Testis (tissue), 3 donors: Measurements from ENCODE around the gene NMT1. TPM values are rescaled to one million over a fixed set of nuclear protein-coding genes. Genes with fewer than 3 reads are reported as not detected.

Experiments used
- DNase-seq: peaks from one replicate; pipeline ENCODE4 v3.0.0-alpha.2; 2019
- H3K27ac ChIP-seq, 2 donors: fragments of 200-600 bp; sonication (generic); one replicate each; pipeline ENCODE4 v1.5.1; 2019
- H3K27me3 ChIP-seq: fragments of 200-600 bp; sonication (generic); one replicate; pipeline ENCODE4 v1.5.1; 2019
- H3K36me3 ChIP-seq: fragments of 200-600 bp; sonication (generic); one replicate; pipeline ENCODE4 v1.5.1; 2017; ENCODE audit warnings: low read depth; ENCODE audit errors: missing control alignments
- H3K4me1 ChIP-seq: fragments of 200-600 bp; sonication (generic); one replicate; pipeline ENCODE4 v1.5.1; 2019
- H3K4me3 ChIP-seq, 2 donors: fragments of 200-600 bp; sonication (generic); one replicate each; pipeline ENCODE4 v1.5.1; 2017 to 2019
- H3K9me3 ChIP-seq: fragments of 200-600 bp; sonication (generic); one replicate; pipeline ENCODE4 v1.5.1; 2017
- CTCF ChIP-seq, 3 experiments: fragments of 450-650 bp in 2 of 3; fragments of 200-600 bp in 1 of 3; sonication (generic) in 1 of 3; IDR thresholded peaks; one replicate each; pipeline ENCODE4 v1.5.1; 2016 to 2019; ENCODE audit warnings: antibody characterized with exemption in 3 of 3, mild to moderate bottlenecking in 2 of 3, moderate library complexity in 1 of 3
- POLR2A ChIP-seq: fragments of 450-650 bp; IDR thresholded peaks from one replicate; pipeline ENCODE4 v1.6.1; 2017; ENCODE audit warnings: antibody characterized with exemption, mild to moderate bottlenecking, moderate library complexity
- WGBS, 2 donors: methylation state at CpG; one replicate each; pipeline ENCODE4 v1.1.5; 2018; 5-methylcytosine and 5-hydroxymethylcytosine counted together
- intact Hi-C: fragments of 100-400 bp; cut with DNase I; formaldehyde crosslinking; loops from one replicate; pipeline ENCODE4 v1.15.1; 2023; ENCODE audit warnings: low total_unique reads
- polyA plus RNA-seq: library from polyadenylated mRNA; stranded (reverse); fragments of 350-450 nt; fragmentation: Illumina TruSeq; extraction: RNeasy Lipid Tissue Mini Kit (QIAGEN cat#74804); gene quantifications from one replicate; pipeline ENCODE4 v1.2.3, GENCODE V29; 2014; ENCODE audit warnings: low read depth, low replicate concordance; ENCODE audit not compliant: insufficient read depth
- total RNA-seq, 2 donors: library from RNA; depleted of rRNA; stranded (reverse); fragments of >200 nt; gene quantifications; one replicate each; pipeline ENCODE4 v1.2.3, GENCODE V29; 2016

NMT1 gene
- total and polyA plus RNA-seq, 3 donors from 2014 or later = 76.1 to 143 (median 79.0) TPM

GRCh38 chr17:45129940-45130680 is 69.0 kb downstream of the NMT1 start:
- no peaks in the 10 kb centered on the region for H3K27me3 ChIP-seq
- peaks cover 48% of the 10 kb centered on the region for H3K4me1 ChIP-seq
- TF ChIP-seq POLR2A (no peak), CTCF (IDR thresholded peaks at IDR 0.05) (no peak)
- peak overlapping the region; percentile 62 to 98 for H3K27ac ChIP-seq
- no peaks in the 10 kb centered on the region for H3K36me3 ChIP-seq
- WGBS, 2 donors = 51 to 71% methylated on average over 9 to 13 of the region's 13 CpGs
- H3K9me3 ChIP-seq = no peaks in the 10 kb centered on the region
- H3K4me3 ChIP-seq = no peak overlapping the region
- intact Hi-C loops = loop anchor here (10.0 kb wide), 1 partner anchor 355 kb away; no protein-coding TSS in a partner anchor
- no peak for DNase-seq

- Histone ChIP-seq H3K4me3 (peak overlapping the region; percentile 82 to 97), H3K9me3 (no peaks in the 10 kb centered on the region), H3K27ac (peak overlapping the region; percentile 71 to 98), H3K27me3 (no peaks in the 10 kb centered on the region), H3K4me1 (peaks cover 48% of the 10 kb centered on the region), H3K36me3 (no peaks in the 10 kb centered on the region)
- no peak for DNase-seq
- 61 to 72% methylated on average over 13 to 17 of the region's 17 CpGs for WGBS, 2 donors
- intact Hi-C loops = no loop called here
- TF ChIP-seq POLR2A (no peak), CTCF (IDR thresholded peaks at IDR 0.05) (no peak)
Observed at GRCh38 chr17:45130681-45131615, 69.8 kb downstream of the NMT1 start.

- no peaks in the 10 kb centered on the region for H3K27me3 ChIP-seq
- DNase-seq = peak; percentile 63
- H3K4me1 ChIP-seq = peaks cover 55% of the 10 kb centered on the region
- peak overlapping the region; percentile 82 to 97 for H3K4me3 ChIP-seq
- intact Hi-C loops = no loop called here
- TF ChIP-seq POLR2A (no peak), CTCF (IDR thresholded peaks at IDR 0.05) (peak; percentile 85 to 98 (median 85))
- no peaks in the 10 kb centered on the region for H3K9me3 ChIP-seq
- 3 to 5% methylated on average over 6 to 39 of the region's 46 CpGs for WGBS, 2 donors
- H3K36me3 ChIP-seq = no peaks in the 10 kb centered on the region
- H3K27ac ChIP-seq = peak overlapping the region; percentile 71 to 98
Observed at GRCh38 chr17:45131616-45132319, 70.7 kb downstream of the NMT1 start.

- H3K36me3 ChIP-seq = no peaks in the 10 kb centered on the region
- H3K9me3 ChIP-seq = no peaks in the 10 kb centered on the region
- peak within 1 kb of the TSS; percentile 82 to 97 for H3K4me3 ChIP-seq
- WGBS, 2 donors = 2% methylated on average over 29 of the region's 36 CpGs; no CpG with 5 or more reads in 1 of the 2 donors
- DNase-seq = no peak
- peaks cover 50% of the 10 kb centered on the region for H3K4me1 ChIP-seq
- no peaks in the 10 kb centered on the region for H3K27me3 ChIP-seq
- TF ChIP-seq CTCF (IDR thresholded peaks at IDR 0.05) (no peak), POLR2A (no peak)
- peak within 1 kb of the TSS; percentile 92 to 98 for H3K27ac ChIP-seq
- intact Hi-C loops = no loop called here
Observed at GRCh38 chr17:45132320-45132571, 71.1 kb downstream of the NMT1 start, which contains the start of gene PLCD3. TSS of gene PLCD3 (minus strand) at chr17:45132515. CDS start at chr17:45132410, 105 bp downstream.
